Endothelial cell of hepatic sinusoid (primary cell): ENCODE measurements around the gene IGF2BP2.

Source experiments
- in situ Hi-C: cut with HindIII; loops from 2 replicates; pipeline ENCODE4 v1.10.0; 2017; ENCODE audit warnings: low sequenced_read_pairs

Gene IGF2BP2

GRCh38 chr3:185768578-185768982, 56.3 kb downstream of the IGF2BP2 start:
- in situ Hi-C loops: loop anchor here (5.0 kb wide), 1 partner anchor 36 kb away; no protein-coding TSS in a partner anchor

DNA sequence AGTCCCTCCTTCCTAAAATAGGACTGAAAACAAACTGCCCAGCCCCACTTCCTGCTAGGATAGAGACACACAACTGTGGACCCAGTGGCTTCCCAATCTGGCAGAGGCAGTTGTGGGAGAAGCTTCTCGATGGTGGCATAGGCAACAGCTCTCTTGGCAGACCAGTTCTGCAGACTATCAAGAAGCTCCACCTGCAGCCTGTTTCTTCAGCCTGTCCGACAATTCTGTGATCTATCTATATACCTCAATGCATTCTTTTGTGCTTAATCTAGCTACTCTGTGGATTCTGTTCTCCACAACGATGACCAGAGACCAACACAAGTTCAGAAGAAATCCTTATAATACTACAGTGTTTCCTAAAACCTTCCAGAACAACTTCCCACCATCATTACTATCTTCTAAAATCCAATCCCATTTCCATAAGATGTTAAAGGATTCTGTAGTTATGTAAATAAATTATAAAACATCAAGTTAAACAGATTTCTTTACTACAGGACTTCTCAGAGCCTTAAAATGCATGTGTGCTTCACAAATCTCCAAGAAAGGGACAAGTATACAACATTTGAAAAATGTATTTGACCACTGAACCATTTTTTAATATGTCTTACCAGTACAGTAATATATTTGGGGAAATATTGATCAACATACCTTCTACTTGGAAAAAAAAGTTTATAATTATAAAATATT, 57.7 kb downstream of the IGF2BP2 start:
- in situ Hi-C loops: loop anchor here (5.0 kb wide), 1 partner anchor 35 kb away; no protein-coding TSS in a partner anchor

DNA sequence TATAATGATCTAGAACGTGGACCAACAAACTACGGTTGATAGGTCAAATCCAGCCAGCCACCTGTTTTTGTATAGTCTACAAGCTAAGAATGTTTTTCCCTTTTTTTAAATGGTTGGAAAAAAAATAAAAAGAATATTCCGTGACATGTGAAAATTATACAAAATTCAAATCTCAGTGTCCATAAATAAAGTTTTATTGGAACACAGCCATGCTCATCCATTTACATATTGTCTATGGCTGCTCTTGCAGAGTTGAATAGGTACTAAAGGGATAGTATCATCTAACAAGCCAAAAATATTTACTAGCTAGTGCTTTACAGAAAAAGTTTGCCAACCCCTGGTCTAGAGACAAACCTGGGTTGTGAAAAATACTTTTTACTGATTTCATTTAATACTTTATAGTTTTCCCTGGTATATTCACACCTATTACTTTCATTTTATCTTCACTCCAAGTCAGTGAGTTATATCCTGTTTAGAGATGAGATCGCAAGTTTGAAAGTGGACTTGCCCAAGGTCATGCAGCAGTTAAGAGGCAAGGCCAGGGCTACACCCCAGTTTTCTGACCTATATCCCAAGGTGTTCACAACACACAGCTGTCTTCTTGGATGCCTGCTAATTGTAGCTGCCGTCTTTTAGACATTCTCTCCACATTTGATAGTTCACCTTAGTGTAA, 58.4 kb downstream of the IGF2BP2 start:
- in situ Hi-C loops: loop anchor here (5.0 kb wide), 1 partner anchor 34 kb away; no protein-coding TSS in a partner anchor

DNA sequence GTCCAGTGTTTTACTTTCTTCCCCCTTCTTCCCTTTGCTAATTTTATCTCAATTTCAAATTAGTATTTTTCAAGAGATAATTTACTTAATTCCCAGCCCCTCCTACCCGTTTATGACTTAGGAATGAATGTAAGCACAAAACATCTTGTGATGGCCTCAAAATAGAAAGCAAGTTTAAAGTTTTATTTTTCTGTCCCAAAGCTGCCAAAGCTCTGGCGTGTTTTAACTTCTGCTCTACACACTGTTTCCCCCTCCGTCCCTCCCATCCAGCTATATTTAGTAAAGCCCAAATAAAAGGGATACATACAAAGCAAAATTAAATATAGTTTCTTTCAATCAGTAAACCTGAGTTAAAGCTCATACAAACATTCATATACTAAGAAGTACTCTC, 59.9 kb downstream of the IGF2BP2 start:
- in situ Hi-C loops: loop anchor here (5.0 kb wide), 1 partner anchor 33 kb away; no protein-coding TSS in a partner anchor

GRCh38 chr3:185764163-185764979, 60.5 kb downstream of the IGF2BP2 start:
- in situ Hi-C loops: no loop called here

- in situ Hi-C loops: no loop called here
These were observed 61.4 kb downstream of the IGF2BP2 start for GRCh38 chr3:185763347-185764005.

GRCh38 chr3:185760550-185760949, 64.3 kb downstream of the IGF2BP2 start:
- in situ Hi-C loops: no loop called here

- in situ Hi-C loops: no loop called here
These were observed 64.8 kb downstream of the IGF2BP2 start for GRCh38 chr3:185760088-185760487.

GRCh38 chr3:185759512-185759911, 65.3 kb downstream of the IGF2BP2 start:
- in situ Hi-C loops: no loop called here

DNA sequence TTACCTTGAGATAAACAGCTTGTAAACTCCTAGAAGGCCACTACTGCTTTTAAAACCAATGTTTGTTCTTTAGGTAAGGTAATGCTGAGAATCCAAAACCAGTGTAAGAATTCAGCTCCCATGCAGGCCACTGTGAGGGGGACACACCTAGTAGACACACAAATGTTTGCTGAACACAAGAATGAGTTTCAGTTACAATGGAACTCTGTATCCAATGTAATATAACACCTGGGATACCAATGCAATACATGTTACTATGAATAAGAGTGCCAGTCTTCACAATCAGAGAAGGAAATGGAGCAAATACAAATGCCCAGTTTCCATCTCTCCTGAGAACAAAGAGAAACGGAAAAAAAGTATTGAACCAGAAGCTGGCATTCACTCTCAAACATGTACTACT, 65.9 kb downstream of the IGF2BP2 start:
- in situ Hi-C loops: no loop called here

DNA sequence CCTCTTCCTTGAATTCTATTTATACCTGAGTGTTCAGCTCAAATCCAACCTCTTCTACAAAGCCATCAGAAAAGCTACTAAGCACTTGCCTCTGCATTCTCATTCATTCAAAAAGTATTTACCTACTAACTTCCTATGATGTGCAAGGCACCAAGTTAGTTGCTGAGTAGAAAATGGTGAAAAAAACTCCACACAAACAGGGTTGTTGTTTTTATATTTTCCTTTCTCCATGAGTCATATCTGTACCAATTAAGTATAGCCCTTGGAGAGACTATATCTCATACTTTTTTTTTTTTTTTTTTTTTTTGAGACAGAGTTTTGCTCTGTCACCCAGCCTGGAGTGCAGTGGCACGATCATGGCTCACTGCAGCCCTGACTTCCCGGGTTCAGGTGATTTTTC, 67.7 kb downstream of the IGF2BP2 start:
- in situ Hi-C loops: no loop called here

DNA sequence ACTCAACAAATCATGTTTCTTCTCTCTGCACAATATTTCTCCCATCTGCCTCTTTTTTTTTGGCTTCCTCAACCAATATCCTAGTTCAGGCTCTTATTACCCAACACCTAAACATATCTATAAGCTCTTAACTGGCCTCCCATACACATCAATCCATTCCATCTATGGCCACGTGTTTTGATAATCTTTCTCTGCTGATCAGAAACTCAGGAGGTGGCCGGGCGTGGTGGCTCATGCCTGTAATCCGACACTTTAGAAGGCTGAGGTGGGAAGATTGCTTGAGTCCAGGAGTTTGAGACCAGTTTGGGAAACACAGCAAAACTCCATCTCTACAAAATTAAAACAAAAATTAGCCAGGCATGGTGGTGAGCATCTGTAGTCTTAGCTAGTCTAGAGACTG, 68.4 kb downstream of the IGF2BP2 start:
- in situ Hi-C loops: no loop called here

DNA sequence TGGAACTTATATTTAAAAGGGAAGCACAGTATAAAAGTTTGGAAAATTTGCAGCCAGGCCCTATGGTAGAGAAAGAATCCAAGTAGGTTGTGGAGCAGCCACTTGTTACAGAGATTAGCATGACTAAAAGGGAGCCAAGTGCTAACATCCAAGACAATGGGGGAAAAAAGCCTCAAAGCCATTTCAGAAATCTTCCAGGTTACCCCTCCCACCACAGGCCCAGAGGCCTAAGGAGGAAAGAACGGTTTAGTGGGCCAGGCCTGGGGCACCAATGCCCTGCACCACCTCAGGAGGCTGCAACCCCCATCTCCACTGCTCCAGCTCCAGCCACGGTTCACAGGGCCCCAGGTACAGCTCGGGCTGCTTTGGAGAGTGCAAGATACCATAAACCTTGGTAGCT, 69.9 kb downstream of the IGF2BP2 start:
- in situ Hi-C loops: no loop called here

DNA sequence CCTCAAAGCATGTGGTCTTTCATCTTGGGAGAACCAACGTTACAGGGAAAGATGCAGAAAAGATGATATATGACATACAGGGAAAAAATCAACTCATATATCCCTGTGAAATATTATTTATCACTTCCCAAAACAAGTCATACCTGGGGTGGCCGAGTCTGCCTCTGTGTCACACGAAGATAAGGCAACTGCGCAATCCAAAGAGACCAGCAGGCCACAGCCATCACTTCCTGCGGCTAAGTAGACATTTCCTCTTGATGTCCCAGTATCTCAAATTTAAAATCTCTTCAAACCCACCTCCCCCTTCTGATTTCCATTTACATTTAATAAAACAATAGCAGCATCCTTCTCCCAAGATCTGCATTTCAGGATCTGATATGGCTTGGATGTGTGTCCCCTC, 71.5 kb downstream of the IGF2BP2 start:
- in situ Hi-C loops: no loop called here

GRCh38 chr3:185750702-185751101, 74.1 kb downstream of the IGF2BP2 start:
- in situ Hi-C loops: no loop called here

DNA sequence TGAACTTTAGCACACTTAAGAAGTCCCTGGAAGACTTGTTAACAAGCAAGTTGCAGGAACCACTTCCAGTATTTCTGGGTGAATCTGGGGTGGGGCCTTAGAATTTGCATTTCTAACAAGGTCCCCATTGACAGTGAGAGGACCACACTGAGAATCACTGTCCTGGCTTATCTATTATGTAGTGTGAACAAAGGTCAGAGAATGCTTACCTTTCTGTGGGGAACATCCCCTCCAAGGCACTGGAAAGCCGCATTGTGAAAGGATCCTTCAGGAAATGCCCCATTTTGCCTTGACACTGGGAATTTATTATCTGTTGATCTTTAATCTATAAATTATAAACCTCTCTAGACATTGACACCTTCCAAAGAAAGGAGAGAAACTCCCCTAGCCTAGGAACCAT, 74.8 kb downstream of the IGF2BP2 start:
- in situ Hi-C loops: no loop called here

DNA sequence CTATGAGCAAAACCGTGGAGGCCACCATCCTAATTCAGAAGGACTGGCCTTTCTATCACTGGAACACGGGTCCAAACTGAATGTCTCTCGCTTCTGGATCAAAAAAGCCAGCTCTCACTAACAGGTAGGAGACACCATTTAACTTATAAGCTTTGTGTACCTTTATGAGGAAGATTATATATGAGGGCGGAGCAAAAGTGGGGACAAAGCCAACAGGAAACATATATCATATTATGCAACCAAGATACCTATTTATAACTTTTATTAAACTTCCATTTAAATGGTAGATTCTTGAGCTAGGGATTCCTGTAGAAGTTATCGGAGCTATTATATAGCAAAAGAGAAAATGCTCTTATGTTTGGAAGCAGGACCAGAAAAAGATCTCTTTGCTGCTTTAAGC, 78.4 kb downstream of the IGF2BP2 start:
- in situ Hi-C loops: loop anchor here (5.0 kb wide), 1 partner anchor 76 kb away; no protein-coding TSS in a partner anchor

- in situ Hi-C loops: loop anchor here (5.0 kb wide), 1 partner anchor 77 kb away; no protein-coding TSS in a partner anchor
These were observed 79.6 kb downstream of the IGF2BP2 start for GRCh38 chr3:185744997-185745843.

DNA sequence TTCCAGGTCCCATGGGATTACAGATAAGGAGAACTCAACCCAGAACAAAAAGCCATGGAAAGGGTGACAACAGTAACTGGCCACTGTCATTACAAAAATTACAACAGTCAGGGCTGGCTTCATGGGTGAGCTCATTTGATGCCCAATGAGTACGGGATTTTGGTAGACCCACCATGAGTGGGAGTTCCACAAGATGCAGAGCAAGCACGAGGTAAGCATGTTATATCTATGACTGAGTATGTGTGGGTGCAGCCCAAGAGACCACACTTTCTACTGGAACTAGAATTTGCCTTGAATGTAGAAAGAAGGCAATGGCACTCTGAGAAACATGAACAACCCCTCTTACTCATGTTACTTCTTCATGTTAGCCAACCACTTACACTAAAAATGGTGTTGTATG, 83.3 kb downstream of the IGF2BP2 start:
- in situ Hi-C loops: no loop called here

GRCh38 chr3:185740133-185740532, 84.7 kb downstream of the IGF2BP2 start:
- in situ Hi-C loops: no loop called here
